Aorta (tissue), 5 donors: ENCODE data around the gene PDGFC. TPM values are rescaled to one million over a fixed set of nuclear protein-coding genes. Genes with fewer than 3 reads are reported as not detected.

ENCODE experiments used
- ATAC-seq: fragments of 200-7000 bp; cut with Tn5 transposase; one replicate; pipeline ENCODE4 v1.9.1; 2022; ENCODE audit warnings: moderate library complexity; ENCODE audit not compliant: low FRiP score
- DNase-seq, 2 donors: peaks; one replicate each; pipeline ENCODE4 v3.0.0-alpha.2; 2020
- H3K27ac ChIP-seq, 2 donors: one replicate each; pipeline ENCODE4 v1.5.1; 2013; ENCODE audit warnings: low read length in 2 of 2, mild to moderate bottlenecking in 2 of 2, moderate library complexity in 2 of 2, control low read depth in 1 of 2, inconsistent platforms in 1 of 2, low read depth in 1 of 2
- H3K27me3 ChIP-seq, 2 donors: one replicate each; pipeline ENCODE4 v1.6.1; 2013; ENCODE audit warnings: control low read depth in 1 of 2, low read length in 1 of 2, mild to moderate bottlenecking in 1 of 2, moderate library complexity in 1 of 2; ENCODE audit not compliant: insufficient read depth in 2 of 2, control insufficient read depth in 1 of 2
- H3K36me3 ChIP-seq, 2 donors: one replicate each; pipeline ENCODE4 v1.6.1; 2013; ENCODE audit warnings: control low read depth in 1 of 2, low read length in 1 of 2, mild to moderate bottlenecking in 1 of 2; ENCODE audit not compliant: insufficient read depth in 2 of 2, control insufficient read depth in 1 of 2
- H3K4me1 ChIP-seq, 2 donors: one replicate each; pipeline ENCODE4 v1.6.1; 2013; ENCODE audit warnings: low read length in 2 of 2, control low read depth in 1 of 2, mild to moderate bottlenecking in 1 of 2, moderate library complexity in 1 of 2; ENCODE audit not compliant: insufficient read depth in 2 of 2, control insufficient read depth in 1 of 2
- H3K4me3 ChIP-seq, 2 donors: one replicate each; pipeline ENCODE4 v1.5.1; 2013; ENCODE audit warnings: low read length in 2 of 2, control low read depth in 1 of 2, mild to moderate bottlenecking in 1 of 2
- H3K9me3 ChIP-seq: one replicate; pipeline ENCODE4 v1.6.1; 2013; ENCODE audit warnings: mild to moderate bottlenecking, low read length; ENCODE audit not compliant: control insufficient read depth
- WGBS, 2 donors: extraction: QIAGEN DNeasy Blood & Tissue Kit; methylation state at CpG; one replicate each; pipeline ENCODE4 v1.1.7; 2013; 5-methylcytosine and 5-hydroxymethylcytosine counted together
- intact Hi-C, 2 donors: fragments of 100-400 bp; cut with DNase I; formaldehyde crosslinking; loops; one replicate each; pipeline versions ENCODE4 v1.14.2 to v1.15.0; 2022
- polyA plus RNA-seq, 2 donors: library from polyadenylated mRNA; stranded (reverse); fragments of 200-250 nt; gene quantifications; one replicate each; pipeline ENCODE4 v1.2.3, GENCODE V29; 2013
- total RNA-seq, 2 donors: library from RNA; stranded (reverse); fragmentation: NEBNext Ultra II Directional; extraction: Animal tissue kit (Norgen Biotek cat#: 25700); gene quantifications; one replicate each; pipeline ENCODE4 v1.2.1, GENCODE V29; 2021
- donor health status: healthy with polysubstance abuse.
- donor health status: Bipolar disorder and iron deficiency.
- donor health status: DM: no; HTN: no; CAD: no.
- donor health status: DM: no; HTN: no; CAD: no.
- donor health status: DM: yes; HTN: yes; CAD: no.

PDGFC gene
- total and polyA plus RNA-seq, 4 donors, result 11.8 to 51.5 (median 29.2) TPM

GRCh38 chr4:156959298-156959702 lies 12.3 kb downstream of the PDGFC start:
- intact Hi-C loops, result no loop called here
- ATAC-seq (no peak), DNase-seq (no peak)
- no peaks in the 10 kb centered on the region for H3K27me3 ChIP-seq
- no peak overlapping the region for H3K4me3 ChIP-seq
- 10 to 15% methylated on average over 3 of the region's 3 CpGs for WGBS, 2 donors
- peaks cover 6 to 34% of the 10 kb centered on the region in 2 donors for H3K4me1 ChIP-seq
- H3K9me3 ChIP-seq, result no peaks in the 10 kb centered on the region
- peak overlapping the region in 1 of 2 donors; percentile 76 for H3K27ac ChIP-seq
- H3K36me3 ChIP-seq, result no peaks in the 10 kb centered on the region

GRCh38 chr4:156958276-156959074 lies 13.1 kb downstream of the PDGFC start:
- H3K4me1 ChIP-seq, result peaks cover 6 to 36% of the 10 kb centered on the region in 2 donors
- H3K27ac ChIP-seq, result peak overlapping the region in 1 of 2 donors; percentile 76
- H3K36me3 ChIP-seq, result no peaks in the 10 kb centered on the region
- H3K4me3 ChIP-seq, result no peak overlapping the region
- no peaks in the 10 kb centered on the region for H3K9me3 ChIP-seq
- no peaks in the 10 kb centered on the region for H3K27me3 ChIP-seq
- intact Hi-C loops, result no loop called here
- WGBS, 2 donors, result 38% methylated on average over 2 of the region's 2 CpGs
- ATAC-seq (no peak), DNase-seq (no peak)

- Histone ChIP-seq H3K4me3 (no peak overlapping the region), H3K4me1 (peaks cover 2 to 33% of the 10 kb centered on the region in 2 donors), H3K36me3 (no peaks in the 10 kb centered on the region), H3K27me3 (no peaks in the 10 kb centered on the region), H3K9me3 (no peaks in the 10 kb centered on the region), H3K27ac (peak overlapping the region; percentile 2 to 43)
- DNase-seq (no peak), ATAC-seq (no peak)
- intact Hi-C loops, result no loop called here
- 68 to 70% methylated on average over 3 of the region's 3 CpGs for WGBS, 2 donors
Observed at GRCh38 chr4:156957556-156957955, 14.0 kb downstream of the PDGFC start.

DNA sequence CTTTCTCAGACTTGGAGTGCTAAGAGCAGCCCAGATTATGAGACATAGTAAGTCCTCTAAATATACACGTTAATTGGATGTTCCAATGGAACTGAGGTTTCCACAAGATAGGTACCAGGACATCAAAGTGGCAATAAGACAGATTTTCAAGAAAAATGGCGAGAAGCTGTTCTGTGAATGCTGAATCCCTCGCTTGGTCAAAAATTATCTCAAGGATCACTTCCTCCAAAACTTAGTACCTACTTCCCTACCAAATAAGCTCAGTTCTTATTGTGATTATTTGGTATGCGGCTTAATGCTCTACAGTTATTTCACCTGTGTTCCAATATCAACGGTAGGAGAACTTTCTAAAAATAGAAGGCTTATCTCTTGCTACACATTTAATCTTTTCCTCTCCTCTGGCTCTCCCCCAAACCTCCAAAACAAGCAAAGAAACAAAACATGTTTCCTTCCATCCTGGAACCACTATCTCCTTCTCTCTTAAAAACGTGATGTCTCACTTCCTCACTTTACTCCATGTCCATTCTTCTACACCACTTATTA lies 14.7 kb downstream of the PDGFC start:
- Histone ChIP-seq H3K9me3 (no peaks in the 10 kb centered on the region), H3K4me3 (no peak overlapping the region), H3K27ac (peak overlapping the region in 1 of 2 donors; percentile 43), H3K27me3 (no peaks in the 10 kb centered on the region), H3K4me1 (peaks cover 2 to 30% of the 10 kb centered on the region in 2 donors), H3K36me3 (no peaks in the 10 kb centered on the region)
- ATAC-seq (no peak), DNase-seq (no peak)
- intact Hi-C loops, result no loop called here
- WGBS, 2 donors, result 62 to 63% methylated on average over 6 of the region's 6 CpGs

DNA sequence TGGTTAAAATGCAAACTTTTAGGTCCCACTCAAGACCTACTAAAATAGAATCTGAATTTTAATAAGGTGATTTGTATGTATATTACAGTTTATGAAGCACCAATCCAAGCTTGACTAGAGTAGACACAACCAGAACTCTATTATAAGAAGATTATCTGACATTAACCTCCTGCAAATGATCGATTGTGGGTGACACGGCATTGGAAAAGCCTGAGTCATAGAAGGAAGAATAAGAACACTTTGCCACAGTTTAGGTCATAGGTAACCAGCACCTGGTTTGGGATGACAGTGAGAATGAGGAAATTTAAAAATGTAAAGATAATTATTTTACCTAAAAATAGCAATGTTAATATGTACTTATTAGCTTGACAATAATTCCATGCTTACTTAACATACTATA lies 15.2 kb downstream of the PDGFC start:
- H3K4me1 ChIP-seq, result peaks cover 0 to 25% of the 10 kb centered on the region in 2 donors

GRCh38 chr4:156954587-156954986 lies 17.0 kb downstream of the PDGFC start:
- H3K4me3 ChIP-seq, result no peak overlapping the region
- H3K4me1 ChIP-seq, result peaks cover 0 to 23% of the 10 kb centered on the region in 2 donors
- H3K36me3 ChIP-seq, result no peaks in the 10 kb centered on the region
- no peak for ATAC-seq
- WGBS, 2 donors, result 66 to 71% methylated on average over 3 of the region's 3 CpGs
- H3K9me3 ChIP-seq, result no peaks in the 10 kb centered on the region
- peak overlapping the region in 1 of 2 donors; percentile 28 for H3K27ac ChIP-seq
- peak in 1 of 2 donors; percentile 45 for DNase-seq
- H3K27me3 ChIP-seq, result no peaks in the 10 kb centered on the region
- intact Hi-C loops, result no loop called here

More for the DNA sequence above, 15.2 kb downstream of the PDGFC start:
- no peaks in the 10 kb centered on the region for H3K36me3 ChIP-seq
- DNase-seq (no peak), ATAC-seq (no peak)
- no peak overlapping the region for H3K4me3 ChIP-seq
- H3K27ac ChIP-seq, result no peak overlapping the region
- H3K27me3 ChIP-seq, result no peaks in the 10 kb centered on the region
- intact Hi-C loops, result no loop called here
- 96 to 98% methylated on average over 2 of the region's 2 CpGs for WGBS, 2 donors
- no peaks in the 10 kb centered on the region for H3K9me3 ChIP-seq

DNA sequence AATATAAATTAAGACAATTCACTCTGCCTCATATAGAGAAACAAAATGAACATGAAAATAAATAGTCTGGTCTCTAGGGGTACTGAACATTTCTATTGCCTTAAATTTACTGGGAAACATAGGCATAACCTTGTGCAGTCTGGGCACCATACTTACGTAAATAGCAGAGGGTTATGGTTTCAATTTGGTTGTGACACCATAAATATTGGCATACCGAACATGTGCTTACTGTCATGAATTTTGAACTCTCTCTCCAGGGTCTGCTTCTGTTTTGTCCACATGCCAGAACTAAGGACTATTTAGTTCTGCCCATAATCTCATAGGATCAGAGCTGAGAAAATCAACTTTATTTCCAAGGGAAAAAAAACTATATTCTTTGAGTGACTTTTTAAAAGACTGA lies 17.6 kb downstream of the PDGFC start:
- Histone ChIP-seq H3K4me1 (peaks cover 0 to 23% of the 10 kb centered on the region in 2 donors), H3K9me3 (no peaks in the 10 kb centered on the region), H3K36me3 (no peaks in the 10 kb centered on the region), H3K27ac (no peak overlapping the region), H3K27me3 (no peaks in the 10 kb centered on the region), H3K4me3 (no peak overlapping the region)
- intact Hi-C loops, result no loop called here
- DNase-seq, result no peak
- no peak for ATAC-seq
- WGBS, 2 donors, result 69% methylated on average over 2 of the region's 2 CpGs

DNA sequence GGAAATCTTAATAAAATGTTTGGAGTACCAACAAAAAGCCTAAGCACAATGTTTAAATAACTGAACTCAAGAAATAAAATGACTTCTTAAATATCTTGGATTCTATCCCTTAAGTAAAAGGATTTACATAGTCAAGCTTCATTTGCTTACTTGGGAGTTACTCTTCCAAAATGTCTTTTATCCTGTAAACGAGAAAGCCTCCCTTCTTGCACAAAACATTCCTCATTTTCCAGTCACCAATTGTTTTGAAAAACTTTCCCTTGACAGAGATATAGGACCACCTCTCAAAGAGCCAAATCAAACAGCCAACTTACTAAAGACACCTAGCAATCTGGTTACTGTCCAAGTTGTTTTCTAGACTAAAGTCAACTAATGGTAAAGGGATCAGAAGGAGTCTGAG lies 18.6 kb downstream of the PDGFC start:
- 6 to 10% methylated on average over 1 of the region's 1 CpG for WGBS, 2 donors

More for the DNA sequence above, 18.6 kb downstream of the PDGFC start:
- Histone ChIP-seq H3K4me1 (peaks cover 2 to 22% of the 10 kb centered on the region in 2 donors), H3K9me3 (no peaks in the 10 kb centered on the region), H3K36me3 (no peaks in the 10 kb centered on the region), H3K27ac (no peak overlapping the region), H3K4me3 (no peak overlapping the region), H3K27me3 (no peaks in the 10 kb centered on the region)
- DNase-seq, result no peak
- intact Hi-C loops, result no loop called here
- ATAC-seq, result no peak
